Activated T-cell treated with anti-CD3 and anti-CD28 coated beads for 4 hours (primary cell): ENCODE results near the gene ALG8.
"Not testable (repeated sequence)": the region's sequence is repeated elsewhere in the genome, so short reads cannot be mapped to it uniquely, and the experiment has no call there.

ENCODE experiments used
- DNase-seq: peaks from one replicate; pipeline ENCODE4 v3.0.0-alpha.2; 2020

The ALG8 gene

GRCh38 chr11:78099666-78100065, 39.8 kb downstream of the ALG8 start:
- DNase-seq = no peak

- no peak for DNase-seq
These were observed 41.6 kb downstream of the ALG8 start for GRCh38 chr11:78097666-78098385.

- DNase-seq = no peak
These were observed 45.2 kb downstream of the ALG8 start for GRCh38 chr11:78094250-78094649.

- not testable (repeated sequence) for DNase-seq
These were observed 52.8 kb downstream of the ALG8 start for GRCh38 chr11:78086521-78087074.

GRCh38 chr11:78085972-78086371, 53.5 kb downstream of the ALG8 start:
- no peak for DNase-seq

GRCh38 chr11:78084506-78084905, 54.9 kb downstream of the ALG8 start:
- not testable (repeated sequence) for DNase-seq

- DNase-seq = no peak
These were observed 56.4 kb downstream of the ALG8 start for GRCh38 chr11:78083021-78083420.

GRCh38 chr11:78082146-78082545, 57.3 kb downstream of the ALG8 start:
- no peak for DNase-seq

- no peak for DNase-seq
These were observed 57.8 kb downstream of the ALG8 start for GRCh38 chr11:78081583-78081982.

- DNase-seq = no peak
These were observed 58.5 kb downstream of the ALG8 start for GRCh38 chr11:78080818-78081495.

GRCh38 chr11:78080084-78080817, 59.2 kb downstream of the ALG8 start:
- no peak for DNase-seq

- peak; percentile 48 for DNase-seq
These were observed 60.0 kb downstream of the ALG8 start, which contains the start of gene NDUFC2 for GRCh38 chr11:78079232-78080083. TSS of gene NDUFC2 (minus strand) at chr11:78079862. CDS start at chr11:78079744, 118 bp downstream.

GRCh38 chr11:78078218-78079167, 60.9 kb downstream of the ALG8 start:
- no peak for DNase-seq

- not testable (repeated sequence) for DNase-seq
These were observed 61.8 kb downstream of the ALG8 start for GRCh38 chr11:78077592-78077991.

GRCh38 chr11:78076733-78077403, 62.6 kb downstream of the ALG8 start:
- no peak for DNase-seq

- DNase-seq = no peak
These were observed 64.7 kb downstream of the ALG8 start for GRCh38 chr11:78074756-78075155.

- no peak for DNase-seq
These were observed 67.0 kb downstream of the ALG8 start for GRCh38 chr11:78072455-78072854.

- DNase-seq = no peak
These were observed 67.7 kb downstream of the ALG8 start for GRCh38 chr11:78071717-78072116.

- DNase-seq = no peak
These were observed 68.8 kb downstream of the ALG8 start for GRCh38 chr11:78070621-78071020.

- no peak for DNase-seq
These were observed 70.0 kb downstream of the ALG8 start for GRCh38 chr11:78069465-78069864.

GRCh38 chr11:78067704-78068103, 71.7 kb downstream of the ALG8 start:
- no peak for DNase-seq
